ENCODE measurements around the gene PFN1. TPM values are rescaled to one million over a fixed set of nuclear protein-coding genes. Genes with fewer than 3 reads are reported as not detected.

PFN1 gene
- total and polyA plus RNA-seq, 9 of the 15 experiments (the other 6 are each of a cell fraction or from before 2014, with no cell fraction given), result 60.5 to 1,479 (median 456) TPM

GRCh38 chr17:4997302-4998026 is 49.1 kb upstream of the PFN1 start, which contains the start of the genes INCA1 and KIF1C (continued):
- TF ChIP-seq UBTF (IDR thresholded peaks at IDR 0.05; ENCODE audit: borderline replicate concordance in 1 of 2, low read depth in 2 of 2, low read length in 2 of 2), result peak in 1 of 2 experiments; percentile 57; a peak in 1 of 4 replicates
- TF ChIP-seq CCNT2 (IDR thresholded peaks at IDR 0.05; ENCODE audit: borderline replicate concordance, extremely low read depth, insufficient read length, low read depth, low read length), result peak; percentile 44
- peak; percentile 82 for TF ChIP-seq FOXM1 (IDR thresholded peaks at IDR 0.05; ENCODE audit: low read depth)
- no peak for TF ChIP-seq FOXM1 (CRISPR knock-in tag; IDR thresholded peaks at IDR 0.05; ENCODE audit: low read depth)
- 0 out of 4 replicates have a peak, but pooled peaks of 1 of the 2 experiments have one; percentile 32 for TF ChIP-seq HDAC1 (IDR thresholded peaks at IDR 0.05)
- TF ChIP-seq, protein P1, sequence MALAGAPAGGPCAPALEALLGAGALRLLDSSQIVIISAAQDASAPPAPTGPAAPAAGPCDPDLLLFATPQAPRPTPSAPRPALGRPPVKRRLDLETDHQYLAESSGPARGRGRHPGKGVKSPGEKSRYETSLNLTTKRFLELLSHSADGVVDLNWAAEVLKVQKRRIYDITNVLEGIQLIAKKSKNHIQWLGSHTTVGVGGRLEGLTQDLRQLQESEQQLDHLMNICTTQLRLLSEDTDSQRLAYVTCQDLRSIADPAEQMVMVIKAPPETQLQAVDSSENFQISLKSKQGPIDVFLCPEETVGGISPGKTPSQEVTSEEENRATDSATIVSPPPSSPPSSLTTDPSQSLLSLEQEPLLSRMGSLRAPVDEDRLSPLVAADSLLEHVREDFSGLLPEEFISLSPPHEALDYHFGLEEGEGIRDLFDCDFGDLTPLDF (CRISPR knock-in tag; IDR thresholded peaks at IDR 0.05), result no peak
- TF ChIP-seq RB1 (IDR thresholded peaks at IDR 0.05; ENCODE audit: low read depth), result peak; percentile 37; the same call in 1 of the 2 replicates
- TF ChIP-seq U2AF1 (optimal IDR thresholded peaks at IDR 0.05; ENCODE audit: low read depth, low read length), result peak; percentile 40
- no peak for TF ChIP-seq PYGO2 (tag; IDR thresholded peaks at IDR 0.05)
- TF ChIP-seq PCBP1 (IDR thresholded peaks at IDR 0.05; ENCODE audit: low read depth, low read length, poor library complexity, severe bottlenecking), result peak; percentile 43
- TF ChIP-seq ZBTB7A (IDR thresholded peaks at IDR 0.05; ENCODE audit: borderline replicate concordance, control insufficient read depth, low read depth, low read length), result 0 out of 2 replicates have a peak, but pooled peaks have one; percentile 28
- TF ChIP-seq ZNF354B (CRISPR knock-in tag; IDR thresholded peaks at IDR 0.05), result no peak
- peak; percentile 81 for TF ChIP-seq SP1 (CRISPR knock-in tag; IDR thresholded peaks at IDR 0.05)
- TF ChIP-seq L3MBTL2 (IDR thresholded peaks at IDR 0.05), result peak; percentile 69
- peak; percentile 8; the same call in 1 of the 2 replicates for TF ChIP-seq CREM (IDR thresholded peaks at IDR 0.05; ENCODE audit: low read depth)
- TF ChIP-seq, protein P2, sequence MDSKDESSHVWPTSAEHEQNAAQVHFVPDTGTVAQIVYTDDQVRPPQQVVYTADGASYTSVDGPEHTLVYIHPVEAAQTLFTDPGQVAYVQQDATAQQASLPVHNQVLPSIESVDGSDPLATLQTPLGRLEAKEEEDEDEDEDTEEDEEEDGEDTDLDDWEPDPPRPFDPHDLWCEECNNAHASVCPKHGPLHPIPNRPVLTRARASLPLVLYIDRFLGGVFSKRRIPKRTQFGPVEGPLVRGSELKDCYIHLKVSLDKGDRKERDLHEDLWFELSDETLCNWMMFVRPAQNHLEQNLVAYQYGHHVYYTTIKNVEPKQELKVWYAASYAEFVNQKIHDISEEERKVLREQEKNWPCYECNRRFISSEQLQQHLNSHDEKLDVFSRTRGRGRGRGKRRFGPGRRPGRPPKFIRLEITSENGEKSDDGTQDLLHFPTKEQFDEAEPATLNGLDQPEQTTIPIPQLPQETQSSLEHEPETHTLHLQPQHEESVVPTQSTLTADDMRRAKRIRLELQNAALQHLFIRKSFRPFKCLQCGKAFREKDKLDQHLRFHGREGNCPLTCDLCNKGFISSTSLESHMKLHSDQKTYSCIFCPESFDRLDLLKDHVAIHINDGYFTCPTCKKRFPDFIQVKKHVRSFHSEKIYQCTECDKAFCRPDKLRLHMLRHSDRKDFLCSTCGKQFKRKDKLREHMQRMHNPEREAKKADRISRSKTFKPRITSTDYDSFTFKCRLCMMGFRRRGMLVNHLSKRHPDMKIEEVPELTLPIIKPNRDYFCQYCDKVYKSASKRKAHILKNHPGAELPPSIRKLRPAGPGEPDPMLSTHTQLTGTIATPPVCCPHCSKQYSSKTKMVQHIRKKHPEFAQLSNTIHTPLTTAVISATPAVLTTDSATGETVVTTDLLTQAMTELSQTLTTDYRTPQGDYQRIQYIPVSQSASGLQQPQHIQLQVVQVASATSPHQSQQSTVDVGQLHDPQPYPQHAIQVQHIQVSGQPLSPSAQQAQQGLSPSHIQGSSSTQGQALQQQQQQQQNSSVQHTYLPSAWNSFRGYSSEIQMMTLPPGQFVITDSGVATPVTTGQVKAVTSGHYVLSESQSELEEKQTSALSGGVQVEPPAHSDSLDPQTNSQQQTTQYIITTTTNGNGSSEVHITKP (IDR thresholded peaks at IDR 0.05; ENCODE audit: partially characterized antibody), result peak; percentile 42
- no peak for TF ChIP-seq ZNF764 (CRISPR knock-in tag; IDR thresholded peaks at IDR 0.05; ENCODE audit: low read depth)
- TF ChIP-seq CTBP1 (IDR thresholded peaks at IDR 0.05; ENCODE audit: borderline replicate concordance), result peak; percentile 65
- 0 out of 2 replicates have a peak, but pooled peaks have one; percentile 8 for TF ChIP-seq CREB1 (IDR thresholded peaks at IDR 0.05)
- peak; percentile 15; the same call in 1 of the 2 replicates for TF ChIP-seq CREB1 (CRISPR knock-in tag; IDR thresholded peaks at IDR 0.05)
- TF ChIP-seq ATF7 (IDR thresholded peaks at IDR 0.05), result peak; percentile 55
